Uterus (tissue), 4 donors: ENCODE measurements around the gene SPPL2C. TPM values are rescaled to one million over a fixed set of nuclear protein-coding genes. Genes with fewer than 3 reads are reported as not detected.

Source experiments
- DNase-seq, 2 donors: peaks; one replicate each; pipeline ENCODE4 v3.0.0-alpha.2; 2019 to 2020
- H3K27ac ChIP-seq, 2 donors: fragments of 200-600 bp; sonication (generic); 1 replicate in 1 of 2; 2 replicates in 1 of 2; pipeline ENCODE4 v1.5.1; 2016 to 2018
- H3K27me3 ChIP-seq, 2 donors: fragments of 200-600 bp; sonication (generic); one replicate each; pipeline ENCODE4 v1.5.1; 2018 to 2019; ENCODE audit warnings: control low read depth in 1 of 2
- H3K36me3 ChIP-seq, 2 donors: fragments of 200-600 bp; sonication (generic); one replicate each; pipeline ENCODE4 v1.5.1; 2019; ENCODE audit warnings: control low read depth in 1 of 2
- H3K4me1 ChIP-seq, 2 donors: fragments of 200-600 bp; sonication (generic); one replicate each; pipeline ENCODE4 v1.5.1; 2018 to 2019; ENCODE audit warnings: control low read depth in 1 of 2
- H3K4me3 ChIP-seq, 2 donors: fragments of 200-600 bp; sonication (generic); 1 replicate in 1 of 2; 2 replicates in 1 of 2; pipeline ENCODE4 v1.5.1; 2018 to 2019; ENCODE audit warnings: mild to moderate bottlenecking in 1 of 2
- H3K9me3 ChIP-seq, 2 donors: fragments of 200-600 bp; sonication (generic); one replicate each; pipeline ENCODE4 v1.5.1; 2019; ENCODE audit warnings: control low read depth in 1 of 2
- POLR2A ChIP-seq, 2 donors: fragments of 450-650 bp; IDR thresholded peaks; one replicate each; pipeline ENCODE4 v1.6.1; 2016; ENCODE audit warnings: antibody characterized with exemption in 2 of 2, mild to moderate bottlenecking in 1 of 2, moderate library complexity in 1 of 2
- intact Hi-C: fragments of 100-400 bp; cut with DNase I; formaldehyde crosslinking; loops from one replicate; pipeline ENCODE4 v1.15.1; 2023; ENCODE audit warnings: low total_unique reads
- total RNA-seq, 4 donors: library from RNA; depleted of rRNA in 3 of 4; stranded (reverse); fragments of >200 nt in 3 of 4; gene quantifications; one replicate each; pipeline versions ENCODE4 v1.1.0 to v1.2.4, GENCODE V29; 2014 to 2023
- TF ChIP-seq, protein P1 (sequence below), 4 experiments: fragments of 200-600 bp in 2 of 4; fragments of 450-650 bp in 2 of 4; sonication (generic) in 2 of 4; IDR thresholded peaks; one replicate each; pipeline ENCODE4 v1.5.1; 2016 to 2019; ENCODE audit warnings: antibody characterized with exemption in 4 of 4, mild to moderate bottlenecking in 2 of 4, moderate library complexity in 1 of 4
- donor health status: DM: yes; HTN: yes; CAD: no.

The SPPL2C gene
- total RNA-seq, 4 donors from 2014 or later, result not detected

DNA sequence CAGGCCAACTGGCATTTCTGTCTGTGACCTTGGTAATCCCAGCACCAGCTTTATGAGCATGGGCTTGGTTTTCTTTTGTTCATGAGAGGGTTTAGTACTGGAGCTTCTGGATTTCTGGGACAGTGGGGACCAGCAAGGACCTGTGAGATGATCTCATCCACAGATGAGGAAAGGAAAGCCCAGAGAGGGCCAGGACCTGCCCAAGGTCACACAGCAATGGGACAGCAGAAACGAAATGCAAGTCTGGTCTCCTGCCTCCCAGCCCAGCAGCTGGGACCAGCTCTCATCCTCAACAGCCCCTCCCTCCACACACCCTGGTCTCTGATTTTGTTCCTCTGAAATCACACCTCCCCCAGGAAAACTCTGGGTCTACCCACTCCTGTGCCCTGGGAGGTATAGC is 7.2 kb downstream of the SPPL2C start:
- H3K4me1 ChIP-seq, result no peaks in the 10 kb centered on the region
- no peak for DNase-seq
- no peak overlapping the region for H3K27ac ChIP-seq
- no peaks in the 10 kb centered on the region for H3K27me3 ChIP-seq
- intact Hi-C loops, result no loop called here
- TF ChIP-seq, protein P1, sequence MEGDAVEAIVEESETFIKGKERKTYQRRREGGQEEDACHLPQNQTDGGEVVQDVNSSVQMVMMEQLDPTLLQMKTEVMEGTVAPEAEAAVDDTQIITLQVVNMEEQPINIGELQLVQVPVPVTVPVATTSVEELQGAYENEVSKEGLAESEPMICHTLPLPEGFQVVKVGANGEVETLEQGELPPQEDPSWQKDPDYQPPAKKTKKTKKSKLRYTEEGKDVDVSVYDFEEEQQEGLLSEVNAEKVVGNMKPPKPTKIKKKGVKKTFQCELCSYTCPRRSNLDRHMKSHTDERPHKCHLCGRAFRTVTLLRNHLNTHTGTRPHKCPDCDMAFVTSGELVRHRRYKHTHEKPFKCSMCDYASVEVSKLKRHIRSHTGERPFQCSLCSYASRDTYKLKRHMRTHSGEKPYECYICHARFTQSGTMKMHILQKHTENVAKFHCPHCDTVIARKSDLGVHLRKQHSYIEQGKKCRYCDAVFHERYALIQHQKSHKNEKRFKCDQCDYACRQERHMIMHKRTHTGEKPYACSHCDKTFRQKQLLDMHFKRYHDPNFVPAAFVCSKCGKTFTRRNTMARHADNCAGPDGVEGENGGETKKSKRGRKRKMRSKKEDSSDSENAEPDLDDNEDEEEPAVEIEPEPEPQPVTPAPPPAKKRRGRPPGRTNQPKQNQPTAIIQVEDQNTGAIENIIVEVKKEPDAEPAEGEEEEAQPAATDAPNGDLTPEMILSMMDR (IDR thresholded peaks at IDR 0.05), result no peak
- TF ChIP-seq POLR2A (IDR thresholded peaks at IDR 0.05), result no peak
- H3K4me3 ChIP-seq, result no peak overlapping the region
- no peaks in the 10 kb centered on the region for H3K9me3 ChIP-seq
- no peaks in the 10 kb centered on the region for H3K36me3 ChIP-seq

DNA sequence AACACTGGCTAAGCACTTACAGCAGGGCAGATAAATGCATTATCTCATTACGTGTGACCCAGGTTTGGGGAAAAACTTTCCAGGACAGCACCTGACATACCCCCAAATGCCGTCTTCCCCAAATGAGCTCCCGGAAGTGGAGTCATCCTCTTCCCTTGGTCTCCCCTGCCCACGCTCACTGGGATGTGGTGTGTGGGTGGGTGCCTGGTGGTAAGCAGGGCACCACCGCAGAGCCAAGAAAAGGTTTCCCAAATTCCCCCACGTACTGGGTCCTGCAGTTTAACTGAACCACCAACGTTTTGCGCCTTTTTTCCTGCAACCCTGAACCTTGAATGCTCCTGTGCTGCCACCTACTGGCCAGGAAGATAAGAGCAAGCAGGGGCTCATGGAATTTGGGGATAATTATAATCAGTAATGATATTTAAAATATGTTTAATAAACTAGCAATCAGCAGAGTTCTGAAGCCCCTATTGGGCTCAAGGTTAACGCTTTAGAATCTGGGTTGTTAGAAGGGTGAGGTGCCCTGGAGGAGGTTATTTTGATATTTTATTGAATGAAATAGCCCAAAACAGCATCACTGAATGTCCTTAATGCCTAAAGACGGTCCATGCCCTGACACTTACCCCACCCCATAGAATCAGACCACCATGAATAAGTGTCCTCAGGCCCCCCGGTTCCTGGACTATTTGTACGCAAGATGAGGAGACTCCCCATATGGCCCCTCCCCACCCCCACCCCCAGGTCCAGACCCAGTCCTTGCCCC is 8.0 kb downstream of the SPPL2C start:
- Histone ChIP-seq H3K4me3 (no peak overlapping the region), H3K27me3 (no peaks in the 10 kb centered on the region), H3K27ac (no peak overlapping the region), H3K36me3 (no peaks in the 10 kb centered on the region), H3K4me1 (no peaks in the 10 kb centered on the region), H3K9me3 (no peaks in the 10 kb centered on the region)
- peak; percentile 45 to 54 for DNase-seq
- intact Hi-C loops, result no loop called here
- TF ChIP-seq, protein P1 (IDR thresholded peaks at IDR 0.05), result peak; percentile 61 to 80 (median 76)
- TF ChIP-seq POLR2A (IDR thresholded peaks at IDR 0.05), result no peak

DNA sequence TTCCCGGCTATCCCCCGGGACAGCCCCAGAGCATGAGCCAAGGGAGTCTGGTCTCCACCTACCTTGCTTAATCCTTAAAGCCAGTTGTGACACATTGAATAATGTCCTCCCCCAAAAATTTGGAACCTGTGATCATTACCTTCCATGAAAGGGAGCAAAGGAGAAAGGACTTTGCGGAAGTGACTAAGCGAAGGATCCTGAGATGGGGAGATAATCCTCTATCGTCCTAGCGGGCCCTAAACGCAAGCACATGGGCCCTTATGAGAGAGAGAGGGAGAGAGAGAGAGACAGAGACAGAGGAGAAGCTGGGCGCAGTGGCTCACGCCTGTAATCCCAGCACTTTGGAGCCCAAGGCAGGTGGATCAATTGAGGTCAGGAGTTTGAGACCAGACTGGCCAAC is 9.5 kb downstream of the SPPL2C start:
- no peaks in the 10 kb centered on the region for H3K4me1 ChIP-seq
- no peaks in the 10 kb centered on the region for H3K9me3 ChIP-seq
- intact Hi-C loops, result no loop called here
- no peaks in the 10 kb centered on the region for H3K27me3 ChIP-seq
- TF ChIP-seq, protein P1 (IDR thresholded peaks at IDR 0.05), result no peak
- TF ChIP-seq POLR2A (IDR thresholded peaks at IDR 0.05), result no peak
- H3K36me3 ChIP-seq, result no peaks in the 10 kb centered on the region
- DNase-seq, result no peak
- no peak overlapping the region for H3K4me3 ChIP-seq
- H3K27ac ChIP-seq, result no peak overlapping the region

DNA sequence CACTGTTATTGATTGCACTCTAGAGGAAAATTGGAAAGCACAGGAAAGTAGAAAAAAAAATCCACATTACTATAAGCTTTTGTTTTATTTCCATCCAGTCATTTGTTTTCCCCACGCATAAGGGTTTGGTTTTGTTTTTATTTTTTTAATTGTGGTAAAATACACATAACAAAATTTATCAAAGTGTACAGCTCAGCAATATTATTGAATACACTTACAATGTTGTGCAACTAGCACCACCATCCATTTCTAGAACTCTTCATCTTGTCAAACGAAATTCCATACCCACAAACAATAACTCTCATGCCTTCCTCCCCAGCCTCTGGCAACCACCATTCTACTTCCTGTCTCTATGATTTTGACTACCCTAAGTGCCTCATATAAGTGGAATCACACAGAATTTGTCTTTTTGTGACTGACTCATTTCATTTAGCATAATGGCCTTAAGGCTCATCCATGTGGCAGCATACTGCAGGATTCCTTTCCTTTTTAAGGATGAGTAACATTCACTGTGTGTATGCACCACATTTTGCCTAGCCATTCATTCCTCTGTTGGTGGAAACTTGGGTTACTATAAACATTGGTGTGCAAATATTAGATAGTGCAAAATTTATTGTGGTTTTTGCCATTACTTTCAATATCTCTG is 11.1 kb downstream of the SPPL2C start:
- H3K27ac ChIP-seq, result no peak overlapping the region
- TF ChIP-seq POLR2A (IDR thresholded peaks at IDR 0.05), result no peak
- TF ChIP-seq, protein P1 (IDR thresholded peaks at IDR 0.05), result no peak
- intact Hi-C loops, result no loop called here
- H3K4me3 ChIP-seq, result no peak overlapping the region
- no peaks in the 10 kb centered on the region for H3K4me1 ChIP-seq
- H3K36me3 ChIP-seq, result no peaks in the 10 kb centered on the region
- H3K27me3 ChIP-seq, result no peaks in the 10 kb centered on the region
- H3K9me3 ChIP-seq, result no peaks in the 10 kb centered on the region
- no peak for DNase-seq

DNA sequence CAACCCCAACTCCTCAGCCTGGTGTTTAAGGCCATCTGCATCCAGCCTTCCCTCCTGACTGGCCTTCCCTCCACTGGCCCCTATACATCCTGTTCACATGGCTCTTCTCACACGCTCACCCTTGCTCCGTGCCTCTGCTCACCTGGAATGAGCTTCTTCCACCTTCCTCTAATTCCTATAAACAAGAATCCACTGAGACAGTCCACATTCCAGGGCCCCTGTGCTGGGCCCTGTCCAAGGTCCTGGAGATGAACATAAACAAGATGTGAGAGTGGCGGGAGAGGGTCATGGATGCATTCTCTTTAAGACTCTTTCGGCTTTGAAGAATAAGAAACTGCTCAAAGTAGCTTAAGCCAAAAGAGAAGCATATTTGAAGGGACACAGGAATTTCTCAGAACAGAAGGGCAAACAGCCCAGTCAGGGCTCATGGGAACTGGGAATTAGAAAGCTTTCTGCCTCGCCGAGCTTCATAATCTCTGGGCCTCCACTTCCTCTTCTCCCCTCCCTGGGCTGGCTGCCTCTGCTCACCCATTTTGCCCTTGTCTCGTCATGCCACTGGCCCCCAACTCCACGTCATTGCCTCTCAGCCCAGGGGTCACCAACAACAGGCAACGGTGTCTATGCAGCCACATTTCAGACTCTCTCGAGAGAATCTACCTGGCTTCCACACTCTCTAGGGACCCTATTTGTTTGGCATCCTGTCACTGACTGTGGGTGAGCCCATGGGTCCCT is 13.5 kb downstream of the SPPL2C start:
- H3K4me3 ChIP-seq, result no peak overlapping the region
- no peak for DNase-seq
- no peak overlapping the region for H3K27ac ChIP-seq
- no peaks in the 10 kb centered on the region for H3K36me3 ChIP-seq
- no peak for TF ChIP-seq POLR2A (IDR thresholded peaks at IDR 0.05)
- intact Hi-C loops, result no loop called here
- no peaks in the 10 kb centered on the region for H3K4me1 ChIP-seq
- no peaks in the 10 kb centered on the region for H3K9me3 ChIP-seq
- H3K27me3 ChIP-seq, result no peaks in the 10 kb centered on the region
